Measurements from ENCODE around the gene LIPT1. TPM values are rescaled to one million over a fixed set of nuclear protein-coding genes. Genes with fewer than 3 reads are reported as not detected.

Gene LIPT1
- total RNA-seq, 2 experiments from 2014 or later = 11.9 to 12.5 TPM

DNA sequence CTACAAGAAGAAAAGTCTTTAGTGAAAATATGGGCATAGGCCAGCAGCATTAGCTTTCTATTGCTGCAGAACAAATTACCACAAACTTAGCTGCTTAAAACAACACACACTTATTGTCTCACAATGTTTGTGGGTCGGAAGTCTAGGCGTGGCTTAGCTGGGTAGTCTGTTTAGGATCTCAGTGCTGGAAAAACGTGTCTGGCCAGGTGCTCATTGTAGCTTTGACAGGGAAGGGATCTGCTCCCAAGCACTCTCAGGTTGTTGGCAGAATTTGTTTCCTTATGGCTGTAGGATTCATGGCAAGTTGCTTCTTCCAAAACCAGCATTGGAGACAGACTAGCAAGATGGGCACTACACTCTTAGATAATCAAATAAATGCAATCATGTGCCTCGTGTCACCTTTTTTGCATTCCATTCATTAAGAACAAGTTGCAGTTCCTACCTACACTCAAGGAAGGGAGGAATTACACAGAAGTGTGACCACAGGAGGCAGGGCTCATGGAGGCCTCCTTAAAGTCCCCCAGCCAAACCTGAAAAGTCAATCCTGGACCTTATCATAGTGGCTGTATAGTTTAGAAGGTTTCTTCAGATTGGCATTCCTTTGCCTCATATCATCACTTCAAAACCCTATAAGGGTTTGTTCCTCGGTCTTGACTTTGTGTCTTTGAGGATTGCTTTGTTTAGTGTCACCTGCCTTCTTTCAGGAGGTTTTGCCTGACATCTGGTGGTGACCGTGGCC, 43.5 kb downstream of the LIPT1 start:
- TF ChIP-seq EZH2phosphoT487 (IDR thresholded peaks at IDR 0.05; ENCODE audit: borderline replicate concordance, low read depth, low read length) = no peak
- TF ChIP-seq CTCF (conservative IDR thresholded peaks at IDR 0.05; ENCODE audit: low read length) = no peak
- peaks cover 52% of the 10 kb centered on the region for H3K36me3 ChIP-seq (ENCODE audit: insufficient read depth, low read length)
- no peak overlapping the region for H3K4me2 ChIP-seq (ENCODE audit: low read length)
- ChIA-PET POLR2A (no interaction called here), CTCF (ENCODE audit: unreplicated experiment) (no interaction called here)
- no peak overlapping the region for H2AFZ ChIP-seq (ENCODE audit: low read length)
- no peak overlapping the region for H3K4me3 ChIP-seq (ENCODE audit: low read depth, low read length, poor library complexity, severe bottlenecking)
- no peaks in the 10 kb centered on the region for H3K4me1 ChIP-seq (ENCODE audit: insufficient read depth, low read length, poor library complexity, severe bottlenecking)
- H3K9me2 ChIP-seq (ENCODE audit: insufficient read depth, low read length) = no peaks in the 10 kb centered on the region
- no peaks in the 10 kb centered on the region for H3K9me3 ChIP-seq (ENCODE audit: low read length)
- no peak overlapping the region for H3K27ac ChIP-seq (ENCODE audit: low read depth, low read length, poor library complexity, severe bottlenecking)
- H4K20me1 ChIP-seq (ENCODE audit: insufficient read depth, low read length) = no peaks in the 10 kb centered on the region
- no peak for DNase-seq (ENCODE audit: low spot score)
- intact Hi-C loops (cut with micrococcal nuclease; ENCODE audit: unreplicated experiment) = no loop called here
- no TSS peak for BruUV-seq (replicated peaks)
- H3K79me2 ChIP-seq (ENCODE audit: insufficient read depth, low read depth, low read length) = no peaks in the 10 kb centered on the region

DNA sequence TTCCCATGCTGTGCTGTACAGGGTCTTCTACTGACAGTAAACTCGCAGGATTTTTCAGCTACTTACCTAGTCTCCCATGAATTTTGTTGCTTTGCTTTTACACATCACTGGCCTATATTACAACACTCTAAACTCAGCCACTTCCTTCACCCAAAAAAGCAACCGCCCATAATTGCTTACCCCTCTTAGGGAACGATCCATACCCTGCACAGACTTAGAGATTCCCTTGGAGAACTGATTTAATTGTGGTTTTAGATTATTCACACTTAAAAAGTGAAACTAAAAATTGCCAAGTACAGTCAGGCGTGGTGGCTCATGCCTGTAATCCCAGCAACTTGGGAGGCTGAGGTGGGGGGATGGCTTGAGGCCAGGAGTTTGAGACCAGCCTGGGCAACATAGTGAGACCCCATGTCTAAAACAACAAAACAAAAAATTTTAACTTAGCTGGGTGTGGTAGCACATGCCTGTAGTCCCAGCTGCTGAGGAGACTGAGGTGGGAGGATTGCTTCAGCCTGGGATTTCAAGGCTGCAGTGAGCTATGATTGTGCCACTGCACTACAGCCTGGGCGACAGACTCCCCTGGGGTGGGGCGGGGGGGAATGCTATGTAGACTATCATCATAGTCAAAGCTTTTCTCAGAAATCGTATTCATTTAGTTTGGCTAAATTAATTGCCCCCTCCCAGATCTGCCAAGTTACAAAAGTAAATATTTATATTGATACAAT, 45.5 kb downstream of the LIPT1 start:
- TF ChIP-seq EZH2phosphoT487 (IDR thresholded peaks at IDR 0.05; ENCODE audit: borderline replicate concordance, low read depth, low read length) (no peak), CTCF (conservative IDR thresholded peaks at IDR 0.05; ENCODE audit: low read length) (no peak)
- Histone ChIP-seq H3K79me2 (ENCODE audit: insufficient read depth, low read depth, low read length) (no peaks in the 10 kb centered on the region), H3K9me2 (ENCODE audit: insufficient read depth, low read length) (no peaks in the 10 kb centered on the region), H2AFZ (ENCODE audit: low read length) (no peak overlapping the region), H3K9me3 (ENCODE audit: low read length) (no peaks in the 10 kb centered on the region), H3K4me2 (ENCODE audit: low read length) (no peak overlapping the region), H3K4me1 (ENCODE audit: insufficient read depth, low read length, poor library complexity, severe bottlenecking) (no peaks in the 10 kb centered on the region), H4K20me1 (ENCODE audit: insufficient read depth, low read length) (no peaks in the 10 kb centered on the region), H3K4me3 (ENCODE audit: low read depth, low read length, poor library complexity, severe bottlenecking) (no peak overlapping the region), H3K36me3 (ENCODE audit: insufficient read depth, low read length) (peaks cover 37% of the 10 kb centered on the region), H3K27ac (ENCODE audit: low read depth, low read length, poor library complexity, severe bottlenecking) (no peak overlapping the region)
- no TSS peak for BruUV-seq (replicated peaks)
- ChIA-PET POLR2A (interaction anchor here (0.6 kb wide), 1 partner anchor 241 kb away, joined by 3 read pairs; no protein-coding TSS in a partner anchor), CTCF (ENCODE audit: unreplicated experiment) (no interaction called here)
- intact Hi-C loops (cut with micrococcal nuclease; ENCODE audit: unreplicated experiment) = no loop called here
- no peak for DNase-seq (ENCODE audit: low spot score)

Data from OCI-LY7 (cell line).